Measurements from ENCODE around the gene LPXN. TPM values are rescaled to one million over a fixed set of nuclear protein-coding genes. Genes with fewer than 3 reads are reported as not detected.

The LPXN gene
- total RNA-seq, 1 experiment from 2014 or later = 2.1 TPM

DNA sequence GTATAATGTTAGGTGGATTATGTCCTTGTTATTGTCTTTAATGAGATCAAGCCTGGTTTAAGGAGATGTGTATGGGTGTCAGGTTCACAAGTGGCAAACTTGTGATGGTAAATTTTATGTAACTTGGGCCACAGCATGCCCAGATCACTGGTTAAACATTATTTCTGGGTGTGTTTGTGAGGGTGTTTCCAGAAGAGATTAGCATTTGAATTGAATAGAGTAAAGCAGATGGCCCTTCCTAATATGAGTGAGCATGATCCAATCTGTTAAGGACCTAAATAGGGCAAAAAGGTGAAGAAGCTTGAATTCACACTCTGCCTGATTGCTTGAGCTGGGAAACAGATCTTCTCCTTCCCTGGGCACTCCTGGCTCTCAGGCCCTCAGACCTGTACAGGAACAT is 88.5 kb downstream of the LPXN start (continued):
- TF ChIP-seq SMAD4 (CRISPR knock-in tag; IDR thresholded peaks at IDR 0.05) = no peak
- no peak for TF ChIP-seq ZNF317 (CRISPR knock-in tag; IDR thresholded peaks at IDR 0.05; ENCODE audit: borderline replicate concordance, low read depth)
- no peak for TF ChIP-seq GTF2I (CRISPR knock-in tag; conservative IDR thresholded peaks at IDR 0.05)
- TF ChIP-seq ZBTB21 (CRISPR knock-in tag; IDR thresholded peaks at IDR 0.05; ENCODE audit: borderline replicate concordance) = no peak
- TF ChIP-seq MYBL2 (CRISPR knock-in tag; IDR thresholded peaks at IDR 0.05) = no peak
- no peak for TF ChIP-seq NR1H2 (CRISPR knock-in tag; IDR thresholded peaks at IDR 0.05)

DNA sequence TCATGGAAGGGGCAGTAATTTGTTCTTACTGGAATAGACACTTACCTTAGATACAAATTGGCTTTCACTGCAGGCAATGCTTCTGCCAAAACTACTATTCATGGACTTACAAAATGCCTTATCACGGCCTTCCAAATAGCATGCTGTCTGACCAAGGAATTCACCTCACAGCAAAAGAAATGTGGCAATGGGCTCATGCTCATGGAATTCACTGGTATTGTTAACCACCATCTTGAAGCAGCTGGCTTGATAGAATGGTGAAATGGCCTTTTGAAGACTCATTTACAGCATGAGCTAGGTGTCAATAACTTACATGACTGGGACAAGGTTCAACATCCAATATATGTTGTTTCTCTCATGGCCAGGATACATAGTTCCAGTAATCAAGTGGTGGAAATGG is 89.7 kb downstream of the LPXN start:
- TF ChIP-seq CREB1 (CRISPR knock-in tag; IDR thresholded peaks at IDR 0.05) (no peak), ZNF416 (CRISPR knock-in tag; IDR thresholded peaks at IDR 0.05) (no peak), OVOL2 (CRISPR knock-in tag; IDR thresholded peaks at IDR 0.05; ENCODE audit: borderline replicate concordance) (no peak), FOXJ3 (CRISPR knock-in tag; IDR thresholded peaks at IDR 0.05; ENCODE audit: borderline replicate concordance) (no peak), PRRX2 (CRISPR knock-in tag; IDR thresholded peaks at IDR 0.05) (no peak), ZNF317 (CRISPR knock-in tag; IDR thresholded peaks at IDR 0.05; ENCODE audit: borderline replicate concordance, low read depth) (no peak), ZNF219 (CRISPR knock-in tag; IDR thresholded peaks at IDR 0.05; ENCODE audit: borderline replicate concordance) (no peak), JUN (CRISPR knock-in tag; IDR thresholded peaks at IDR 0.05) (no peak)
- TF ChIP-seq, protein P1, sequence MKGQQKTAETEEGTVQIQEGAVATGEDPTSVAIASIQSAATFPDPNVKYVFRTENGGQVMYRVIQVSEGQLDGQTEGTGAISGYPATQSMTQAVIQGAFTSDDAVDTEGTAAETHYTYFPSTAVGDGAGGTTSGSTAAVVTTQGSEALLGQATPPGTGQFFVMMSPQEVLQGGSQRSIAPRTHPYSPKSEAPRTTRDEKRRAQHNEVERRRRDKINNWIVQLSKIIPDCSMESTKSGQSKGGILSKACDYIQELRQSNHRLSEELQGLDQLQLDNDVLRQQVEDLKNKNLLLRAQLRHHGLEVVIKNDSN (CRISPR knock-in tag; IDR thresholded peaks at IDR 0.05) = no peak
- TF ChIP-seq, protein P2, sequence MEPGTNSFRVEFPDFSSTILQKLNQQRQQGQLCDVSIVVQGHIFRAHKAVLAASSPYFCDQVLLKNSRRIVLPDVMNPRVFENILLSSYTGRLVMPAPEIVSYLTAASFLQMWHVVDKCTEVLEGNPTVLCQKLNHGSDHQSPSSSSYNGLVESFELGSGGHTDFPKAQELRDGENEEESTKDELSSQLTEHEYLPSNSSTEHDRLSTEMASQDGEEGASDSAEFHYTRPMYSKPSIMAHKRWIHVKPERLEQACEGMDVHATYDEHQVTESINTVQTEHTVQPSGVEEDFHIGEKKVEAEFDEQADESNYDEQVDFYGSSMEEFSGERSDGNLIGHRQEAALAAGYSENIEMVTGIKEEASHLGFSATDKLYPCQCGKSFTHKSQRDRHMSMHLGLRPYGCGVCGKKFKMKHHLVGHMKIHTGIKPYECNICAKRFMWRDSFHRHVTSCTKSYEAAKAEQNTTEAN (CRISPR knock-in tag; IDR thresholded peaks at IDR 0.05) = no peak
- CTCF ChIA-PET = no interaction called here

More for the DNA sequence above, 89.7 kb downstream of the LPXN start:
- Mint-ChIP-seq H3K27ac (no peak overlapping the region), H3K36me3 (no peaks in the 10 kb centered on the region), H3K4me3 (no peak overlapping the region), H3K27me3 (ENCODE audit: low read depth) (no peaks in the 10 kb centered on the region), H3K9me3 (peaks cover 12% of the 10 kb centered on the region), H3K4me1 (peaks cover 9% of the 10 kb centered on the region)
- DNase-seq (ENCODE audit: low spot score) (no peak), ATAC-seq (no peak)
- POLR2A ChIA-PET = no interaction called here

Other genes with a start within 250 kb of the LPXN start
- not detected in 3 replicates for gene OR5B17, start 216.8 kb downstream of the LPXN start, total RNA-seq (2021)
- not detected in 3 replicates for gene OR5B3, start 169.0 kb downstream of the LPXN start, total RNA-seq (2021)
- gene OR5B2, start 147.7 kb downstream of the LPXN start, total RNA-seq (2021) = not detected in 3 replicates
- not detected in 3 replicates for gene OR5B12, start 133.6 kb downstream of the LPXN start, total RNA-seq (2021)
- gene OR5B21, start 67.8 kb downstream of the LPXN start, total RNA-seq (2021) = not detected in 3 replicates
- 27.0 to 29.0 TPM (median 28.1 TPM) in 3 replicates for gene ZFP91, start 3.2 kb upstream of the LPXN start, total RNA-seq (2021)
- gene CNTF, start 46.8 kb upstream of the LPXN start, total RNA-seq (2021) = 0.55 to 1.6 TPM (median 0.82 TPM) in 3 replicates
- 0.32 TPM in 1 of 3 replicates, not detected in the others for gene GLYAT, start 156.1 kb upstream of the LPXN start, total RNA-seq (2021)